Occipital lobe (tissue), 2 donors: ENCODE results near the gene CAPN12. TPM values are rescaled to one million over a fixed set of nuclear protein-coding genes. Genes with fewer than 3 reads are reported as not detected.
"Not testable (repeated sequence)": the region's sequence is repeated elsewhere in the genome, so short reads cannot be mapped to it uniquely, and the experiment has no call there.

Experiments used
- DNase-seq: peaks from one replicate; lab custom pipeline; 2025; lab: John Stamatoyannopoulos, UW
- total RNA-seq: library from RNA; depleted of rRNA; stranded (reverse); fragments of >200 nt; gene quantifications from one replicate; pipeline ENCODE4 v1.2.3, GENCODE V29; 2014

CAPN12 gene
- total RNA-seq, 1 donor from 2014 or later, result not detected

- DNase-seq, result not testable (repeated sequence)
Measured at GRCh38 chr19:38770228-38770948, 26.1 kb upstream of the CAPN12 start.

- DNase-seq, result peak; percentile 22
Measured at GRCh38 chr19:38769635-38770211, 25.4 kb upstream of the CAPN12 start.

DNA sequence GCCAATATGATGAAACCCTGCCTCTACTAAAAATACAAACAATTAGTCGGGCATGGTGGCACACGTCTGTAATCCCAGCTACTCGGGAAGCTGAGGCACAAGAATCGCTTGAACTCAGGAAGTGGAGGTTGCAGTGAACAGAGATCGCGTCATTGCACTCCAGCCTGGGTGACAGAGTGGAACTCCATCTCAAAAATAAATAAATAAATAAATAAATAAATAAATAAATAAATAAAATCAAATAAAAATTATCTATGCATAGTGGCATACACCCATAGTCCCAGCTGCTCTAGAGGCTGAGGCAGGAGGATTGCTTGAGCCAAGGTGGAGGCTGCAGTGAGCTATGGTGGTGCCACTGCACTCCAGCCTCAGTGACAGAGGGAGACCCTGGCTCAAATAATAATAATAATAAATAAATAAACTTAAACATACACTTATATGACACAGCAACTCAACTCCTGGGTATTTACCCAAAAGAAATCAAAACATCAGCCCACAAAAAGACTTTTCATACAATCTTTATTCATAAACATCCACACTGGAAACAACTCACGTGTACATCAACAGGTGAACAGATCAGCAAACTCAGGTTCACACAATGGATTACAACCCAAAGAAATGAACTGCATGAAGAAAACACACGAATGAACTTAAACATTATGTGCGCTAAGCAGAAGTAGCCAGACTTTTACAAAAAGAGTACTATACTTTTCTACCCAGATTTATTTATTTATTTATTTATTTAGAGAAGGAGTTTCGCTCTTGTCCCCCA lies 22.2 kb upstream of the CAPN12 start:
- DNase-seq, result no peak

GRCh38 chr19:38765214-38765613 lies 20.9 kb upstream of the CAPN12 start:
- no peak for DNase-seq

DNA sequence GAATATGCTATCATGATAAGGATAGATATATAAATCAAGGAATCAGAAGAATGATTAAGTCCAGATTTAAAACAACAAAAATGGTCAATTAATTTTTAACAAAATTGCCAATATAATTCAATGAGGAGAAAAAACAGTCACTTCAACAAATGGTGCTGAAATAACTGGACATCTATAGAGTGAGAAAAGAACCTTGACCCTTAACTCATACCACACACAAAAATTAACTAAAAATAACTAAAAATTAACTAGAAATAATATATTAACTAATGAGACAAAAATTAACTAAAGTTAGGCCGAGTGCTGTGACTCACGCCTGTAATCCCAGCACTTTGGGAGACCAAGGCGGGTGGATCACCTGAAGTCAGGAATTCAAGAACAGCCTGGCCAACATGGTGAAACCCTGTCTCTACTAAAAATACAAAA lies 19.5 kb upstream of the CAPN12 start:
- DNase-seq, result no peak

DNA sequence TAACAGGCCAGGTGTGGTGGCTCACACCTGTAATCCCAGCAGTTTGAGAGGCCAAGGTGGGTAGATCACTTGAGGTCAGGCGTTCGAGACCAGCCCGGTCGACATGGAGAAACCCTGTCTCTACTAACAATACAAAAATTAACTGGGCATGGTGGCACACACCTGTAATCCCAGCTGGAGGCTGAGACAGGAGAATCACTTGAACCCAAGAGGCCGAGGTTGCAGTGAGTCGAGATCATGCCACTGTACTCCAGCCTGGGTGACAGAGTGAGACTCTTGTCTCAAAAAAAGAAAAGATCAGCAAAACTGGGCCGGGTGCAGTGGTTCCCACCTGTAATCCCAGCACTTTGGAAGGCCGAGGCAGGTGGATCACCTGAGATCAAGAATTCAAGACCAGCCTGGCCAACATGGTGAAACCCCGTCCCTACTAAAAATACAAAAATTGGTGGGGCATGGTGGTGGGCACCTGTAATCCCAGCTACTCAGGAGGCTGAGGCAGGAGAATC lies 17.7 kb upstream of the CAPN12 start:
- DNase-seq, result not testable (repeated sequence)

- DNase-seq, result not testable (repeated sequence)
Measured at GRCh38 chr19:38760805-38761517, 16.7 kb upstream of the CAPN12 start.

DNA sequence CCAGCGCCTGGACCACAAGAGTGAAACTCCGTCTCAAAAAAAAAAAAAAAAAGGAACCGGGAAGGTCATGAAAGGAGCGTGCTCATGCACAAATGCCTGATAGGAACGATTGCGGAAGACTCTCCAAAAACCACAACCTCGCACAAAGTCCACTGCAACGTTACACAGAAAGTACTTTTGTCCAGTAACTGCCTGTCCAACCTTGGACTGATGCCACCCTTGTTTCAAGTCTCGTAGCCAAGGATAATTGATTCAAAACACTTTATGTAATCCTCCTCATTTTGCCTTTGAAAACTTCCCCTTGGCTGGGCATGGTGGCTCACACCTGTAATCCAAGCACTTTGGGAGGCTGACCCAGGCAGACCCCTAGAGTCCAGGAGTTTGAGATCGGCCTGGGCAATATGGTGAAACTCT lies 15.3 kb upstream of the CAPN12 start:
- DNase-seq, result no peak

GRCh38 chr19:38754196-38754595 lies 9.9 kb upstream of the CAPN12 start:
- DNase-seq, result not testable (repeated sequence)

DNA sequence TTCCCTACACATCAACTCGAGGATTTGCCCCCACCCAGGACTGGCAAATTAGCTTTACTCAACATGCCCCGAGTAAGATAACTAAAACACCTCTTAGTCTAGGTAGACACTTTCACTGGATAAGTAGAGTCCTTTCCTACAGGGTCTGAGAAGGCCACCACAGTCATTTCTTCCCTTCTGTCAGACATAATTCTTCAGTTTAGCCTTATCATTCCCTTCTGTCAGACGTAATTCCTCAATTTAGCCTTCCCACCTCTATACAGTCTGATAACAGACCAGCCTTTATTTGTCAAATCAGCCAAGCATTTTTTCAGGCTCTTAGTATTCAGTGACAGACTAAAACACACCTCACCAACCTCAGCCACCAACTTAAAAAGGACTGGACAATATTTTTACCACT lies 9.5 kb upstream of the CAPN12 start:
- not testable (repeated sequence) for DNase-seq

GRCh38 chr19:38745316-38745715 lies 1.0 kb upstream of the CAPN12 start:
- no peak for DNase-seq

- no peak for DNase-seq
Measured at GRCh38 chr19:38744874-38745273, 600 bp upstream of the CAPN12 start.

DNA sequence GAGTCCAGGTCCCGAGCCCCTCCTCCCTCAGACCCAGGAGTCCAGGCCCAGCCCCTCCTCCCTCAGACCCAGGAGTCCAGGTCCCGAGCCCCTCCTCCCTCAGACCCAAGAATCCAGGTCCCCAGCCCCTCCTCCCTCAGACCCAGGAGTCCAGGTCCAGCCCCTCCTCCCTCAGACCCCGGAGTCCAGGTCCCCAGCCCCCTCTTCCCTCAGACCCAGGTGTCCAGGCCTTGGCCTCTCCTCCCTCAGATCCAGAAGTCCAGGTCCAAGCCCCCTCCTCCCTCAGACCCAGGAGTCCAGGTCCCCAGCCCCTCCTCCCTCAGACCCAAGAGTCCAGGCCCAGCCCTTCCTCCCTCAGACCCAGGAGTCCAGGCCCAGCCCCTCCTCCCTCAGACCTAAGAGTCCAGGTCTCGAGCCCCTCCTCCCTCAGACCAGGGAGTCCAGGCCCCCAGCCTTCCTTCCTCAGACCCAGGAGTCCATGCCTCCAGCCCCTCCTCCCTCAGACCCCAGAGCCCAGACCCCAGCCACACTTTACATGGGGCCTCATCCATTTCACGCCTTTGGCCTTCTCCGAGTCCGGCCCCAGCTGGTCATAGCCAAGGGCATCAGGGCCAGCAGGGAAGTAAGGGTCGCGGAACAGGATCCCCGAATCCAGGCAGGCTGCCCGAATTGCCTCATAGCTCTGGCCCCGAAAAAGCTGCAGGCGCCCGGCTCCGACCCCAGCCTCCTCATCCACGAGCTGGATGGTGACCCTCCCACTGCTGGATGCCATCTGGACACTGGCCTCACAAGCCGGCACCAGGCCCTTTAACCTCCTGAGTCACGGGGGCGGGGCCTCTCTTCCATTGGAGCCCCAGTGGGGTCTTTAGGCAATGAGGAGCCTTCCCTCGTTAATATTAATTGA lies 628 bp downstream of the CAPN12 start:
- DNase-seq, result no peak

GRCh38 chr19:38742906-38743305 lies 1.4 kb downstream of the CAPN12 start:
- no peak for DNase-seq

DNA sequence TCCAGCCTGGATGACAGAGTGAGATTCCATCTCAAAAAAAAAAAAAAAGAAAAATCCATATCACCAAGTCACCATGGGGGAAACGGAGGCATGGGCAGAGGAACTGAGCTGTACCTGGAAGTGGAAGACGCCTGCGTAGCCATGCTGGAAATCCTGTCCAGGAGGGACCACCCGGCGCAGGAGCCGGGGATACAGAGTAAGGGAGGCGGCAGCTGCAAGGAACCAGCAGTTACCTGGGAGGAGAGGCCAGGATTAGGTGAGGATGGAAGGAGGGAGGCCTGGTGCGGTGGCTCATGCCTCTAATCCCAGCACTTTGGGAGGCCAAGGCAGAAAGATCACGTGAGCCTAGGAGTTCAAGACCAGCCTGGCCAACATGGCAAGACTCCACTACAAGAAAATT lies 2.0 kb downstream of the CAPN12 start:
- no peak for DNase-seq

GRCh38 chr19:38741670-38742069 lies 2.6 kb downstream of the CAPN12 start:
- no peak for DNase-seq

DNA sequence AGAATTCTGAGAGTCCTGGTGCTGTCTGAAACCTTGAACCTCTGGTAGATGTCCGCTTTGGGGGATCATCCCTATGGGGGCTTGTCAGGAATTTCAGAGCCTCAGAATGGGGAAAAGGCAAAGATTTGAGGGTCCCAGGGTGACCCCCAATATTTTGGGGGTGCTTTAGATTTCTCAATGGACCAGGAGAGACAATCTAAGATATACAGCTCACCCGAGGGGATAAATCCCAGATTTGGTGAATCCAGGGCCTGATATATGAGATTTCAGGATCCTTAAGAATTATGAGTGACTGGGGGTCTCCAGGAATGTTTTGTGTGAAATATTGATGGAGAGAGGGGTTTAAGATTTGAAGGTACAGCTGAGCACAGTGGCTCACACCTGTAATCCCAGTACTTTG lies 3.3 kb downstream of the CAPN12 start:
- no peak for DNase-seq

GRCh38 chr19:38740257-38740592 lies 4.0 kb downstream of the CAPN12 start:
- no peak for DNase-seq

- DNase-seq, result no peak
Measured at GRCh38 chr19:38739440-38740256, 4.6 kb downstream of the CAPN12 start.
